Transverse colon (tissue), 4 donors: ENCODE data around the gene MILR1. TPM values are rescaled to one million over a fixed set of nuclear protein-coding genes. Genes with fewer than 3 reads are reported as not detected.

Experiments
- DNase-seq: peaks from one replicate; pipeline ENCODE4 v3.0.0-alpha.2; 2019
- H3K27ac ChIP-seq, 4 donors: fragments of 200-600 bp; sonication (generic); 2 replicates each; pipeline ENCODE4 v1.5.1; 2016 to 2018; ENCODE audit warnings: inconsistent platforms in 4 of 4
- H3K27me3 ChIP-seq: fragments of 200-600 bp; sonication (generic); 2 replicates; pipeline ENCODE4 v1.5.1; 2017; ENCODE audit warnings: inconsistent platforms
- H3K36me3 ChIP-seq, 4 donors: fragments of 200-600 bp; sonication (generic); 2 replicates each; pipeline ENCODE4 v1.5.1; 2017 to 2019; ENCODE audit warnings: inconsistent platforms in 4 of 4
- H3K4me1 ChIP-seq, 4 donors: fragments of 200-600 bp; sonication (generic); 2 replicates each; pipeline ENCODE4 v1.5.1; 2017 to 2020; ENCODE audit warnings: inconsistent platforms in 4 of 4
- H3K4me3 ChIP-seq, 4 donors: fragments of 200-600 bp; sonication (generic); 1 replicate in 1 of 4; 2 replicates in 3 of 4; pipeline versions ENCODE4 v1.5.1 to v1.6.1; 2017 to 2019; ENCODE audit warnings: inconsistent platforms in 4 of 4
- H3K9me3 ChIP-seq, 2 donors: fragments of 200-600 bp; sonication (generic); 2 replicates each; pipeline ENCODE4 v1.5.1; 2017 to 2019; ENCODE audit warnings: inconsistent platforms in 2 of 2
- CTCF ChIP-seq, 5 experiments: fragments of 200-600 bp in 3 of 5; fragments of 450-650 bp in 2 of 5; sonication (generic) in 3 of 5; IDR thresholded peaks; 1 replicate in 2 of 5; 2 replicates in 3 of 5; pipeline ENCODE4 v1.5.1; 2016 to 2017; ENCODE audit warnings: antibody characterized with exemption in 5 of 5, inconsistent platforms in 3 of 5, mild to moderate bottlenecking in 2 of 5, moderate library complexity in 1 of 5
- EP300 ChIP-seq: sonication (generic); formaldehyde crosslinking; IDR thresholded peaks from one replicate; pipeline ENCODE4 v1.6.1; 2017; ENCODE audit warnings: antibody characterized with exemption, low read depth
- POLR2A ChIP-seq: fragments of 450-650 bp; IDR thresholded peaks from one replicate; pipeline ENCODE4 v1.6.1; 2016; ENCODE audit warnings: antibody characterized with exemption, mild to moderate bottlenecking, moderate library complexity
- POLR2AphosphoS5 ChIP-seq, 3 donors: sonication (generic); formaldehyde crosslinking; IDR thresholded peaks; one replicate each; pipeline ENCODE4 v1.6.1; 2016; ENCODE audit warnings: antibody characterized with exemption in 3 of 3
- WGBS, 2 donors: methylation state at CpG; one replicate each; pipeline ENCODE4 v1.1.5; 2018; ENCODE audit warnings: low coverage in 1 of 2; 5-methylcytosine and 5-hydroxymethylcytosine counted together
- in situ Hi-C, 4 donors: fragments of 200-750 bp; cut with MboI; loops; one replicate each; pipeline versions ENCODE4 v1.15.0 to v1.15.1; 2017; ENCODE audit warnings: low sequenced_read_pairs in 3 of 4, low pct_ligation_motif_present in 1 of 4, low pct_unique_long_range_greater_than_20kb in 1 of 4
- intact Hi-C: fragments of 100-400 bp; cut with DNase I; formaldehyde crosslinking; loops from one replicate; pipeline ENCODE4 v1.15.1; 2023; ENCODE audit warnings: low total_unique reads
- small RNA-seq, 4 donors: library from RNA; depleted of rRNA; stranded (forward); fragments of <200 nt; gene quantifications; one replicate each; pipeline ENCODE3, GENCODE V24; 2016
- total RNA-seq, 4 donors: library from RNA; depleted of rRNA; stranded (reverse); fragments of >200 nt; gene quantifications; one replicate each; pipeline ENCODE4 v1.1.0, GENCODE V29; 2016

MILR1 gene
- total RNA-seq, 4 donors from 2014 or later, result 1.4 to 2.3 TPM; not detected in 2

- Histone ChIP-seq H3K27ac (no peak overlapping the region), H3K36me3 (peaks cover 0 to 27% (median 13%) of the 10 kb centered on the region in 4 donors), H3K4me3 (no peak overlapping the region), H3K27me3 (no peaks in the 10 kb centered on the region), H3K4me1 (peaks cover 13 to 27% (median 20%) of the 10 kb centered on the region in 4 donors), H3K9me3 (no peaks in the 10 kb centered on the region)
- no peak for DNase-seq
- in situ Hi-C loops, result no loop called here
- intact Hi-C loops, result no loop called here
- 85 to 90% methylated on average over 6 of the region's 6 CpGs for WGBS, 2 donors
- TF ChIP-seq EP300 (no peak), CTCF (IDR thresholded peaks at IDR 0.05) (no peak), POLR2A (no peak), POLR2AphosphoS5 (IDR thresholded peaks at IDR 0.05) (no peak)
Measured at GRCh38 chr17:64509179-64509578, 60.3 kb downstream of the MILR1 start.

- DNase-seq, result no peak
- Histone ChIP-seq H3K27ac (no peak overlapping the region), H3K4me1 (no peaks in the 10 kb centered on the region), H3K9me3 (no peaks in the 10 kb centered on the region), H3K27me3 (no peaks in the 10 kb centered on the region), H3K4me3 (no peak overlapping the region), H3K36me3 (peaks cover 0 to 68% (median 29%) of the 10 kb centered on the region in 4 donors)
- WGBS, 2 donors, result 78 to 86% methylated on average over 1 to 2 of the region's 2 CpGs
- in situ Hi-C loops, result no loop called here
- TF ChIP-seq POLR2AphosphoS5 (IDR thresholded peaks at IDR 0.05) (no peak), POLR2A (no peak), CTCF (IDR thresholded peaks at IDR 0.05) (no peak), EP300 (no peak)
- intact Hi-C loops, result no loop called here
Measured at GRCh38 chr17:64515419-64515818, 66.5 kb downstream of the MILR1 start.

GRCh38 chr17:64515829-64516228 is 66.9 kb downstream of the MILR1 start:
- Histone ChIP-seq H3K4me3 (no peak overlapping the region), H3K27me3 (no peaks in the 10 kb centered on the region), H3K27ac (no peak overlapping the region), H3K4me1 (no peaks in the 10 kb centered on the region), H3K9me3 (no peaks in the 10 kb centered on the region), H3K36me3 (peaks cover 0 to 64% (median 27%) of the 10 kb centered on the region in 4 donors)
- in situ Hi-C loops (no loop called here), intact Hi-C loops (no loop called here)
- TF ChIP-seq POLR2AphosphoS5 (IDR thresholded peaks at IDR 0.05) (no peak), EP300 (no peak), POLR2A (no peak), CTCF (IDR thresholded peaks at IDR 0.05) (no peak)
- no peak for DNase-seq
- WGBS, 2 donors, result 100% methylated on average over 1 of the region's 1 CpG; no CpG with 5 or more reads in 1 of the 2 donors

Small RNA genes within 50 kb of the gene (small RNA-seq; reads per million reads assigned to genes)
- 0 reads per million in 4 donors for gene ATP5MFP4
- 0 reads per million in 4 donors for gene MIR1273E

Other genes starting within 250 kb of the MILR1 start
- gene TEX2, start 185.9 kb upstream of the MILR1 start, total RNA-seq, result 100 to 1,000 TPM in 1 of 4 donors, 10 to 100 TPM in 3; 12.3 to 137 (median 30.3) TPM
- gene PECAM1, start 58.3 kb upstream of the MILR1 start, total RNA-seq, result 10 to 100 TPM; 17.7 to 32.1 (median 18.7) TPM
- 10 to 100 TPM in 1 of 4 donors, 1 to 10 TPM in 3; 4.8 to 10.8 (median 6.3) TPM for gene POLG2, start 47.9 kb downstream of the MILR1 start, total RNA-seq
- 1,000 to 10,000 TPM in 1 of 4 donors, 100 to 1,000 TPM in 3; 451 to 1,221 (median 694) TPM for gene DDX5, start 57.2 kb downstream of the MILR1 start, total RNA-seq
- 10 to 100 TPM; 33.8 to 82.9 (median 46.1) TPM for gene CEP95, start 57.9 kb downstream of the MILR1 start, total RNA-seq
- gene SMURF2, start 213.2 kb downstream of the MILR1 start, total RNA-seq, result 10 to 100 TPM in 3 of 4 donors, 1 to 10 TPM in 1; 5.0 to 27.0 (median 14.0) TPM